Measurements from ENCODE around the gene DPP8. TPM values are rescaled to one million over a fixed set of nuclear protein-coding genes. Genes with fewer than 3 reads are reported as not detected.

The DPP8 gene
- total RNA-seq, 1 experiment from 2014 or later: 34.7 TPM

DNA sequence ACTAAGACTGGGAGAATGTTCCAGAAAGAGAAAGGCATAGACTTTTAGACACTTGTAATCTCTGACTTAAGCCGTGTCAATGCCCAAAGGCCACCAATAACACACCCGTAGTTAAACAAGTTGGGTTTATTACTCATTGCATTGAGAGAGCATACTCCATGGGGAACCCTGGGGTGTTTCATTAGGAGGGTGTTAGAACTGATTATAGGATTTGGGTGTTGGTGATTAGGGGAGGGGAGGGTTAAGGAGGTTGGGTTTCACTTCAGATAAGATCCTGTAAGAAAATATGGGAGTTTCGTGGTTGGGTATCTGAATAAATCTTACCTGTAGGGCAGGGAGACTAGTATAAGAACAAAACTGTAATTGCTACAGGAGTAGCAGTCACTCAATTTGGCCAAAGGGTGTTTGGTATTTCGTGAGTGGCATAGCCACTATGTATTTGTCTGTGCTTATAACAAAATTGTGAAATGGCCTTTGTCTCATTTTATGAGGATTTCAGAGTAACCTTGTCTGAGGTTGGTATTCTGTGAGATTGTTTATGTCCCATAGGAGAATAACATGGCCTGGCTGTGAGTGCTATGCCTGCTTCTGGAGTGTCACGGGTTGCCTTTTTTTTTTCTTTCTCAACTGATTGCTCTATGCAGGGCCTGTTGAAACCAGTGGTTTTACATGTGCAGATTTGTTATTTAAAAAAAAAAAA is 15.7 kb upstream of the DPP8 start:
- H3K27me3 ChIP-seq: no peaks in the 10 kb centered on the region
- H3K4me3 ChIP-seq: no peak overlapping the region
- peaks cover 9% of the 10 kb centered on the region for H3K4me1 ChIP-seq
- H3K27ac ChIP-seq: no peak overlapping the region
- no peak for DNase-seq
- peaks cover 17% of the 10 kb centered on the region for H3K36me3 ChIP-seq
- H3K9me3 ChIP-seq (replicated peaks): no peaks in the 10 kb centered on the region

DNA sequence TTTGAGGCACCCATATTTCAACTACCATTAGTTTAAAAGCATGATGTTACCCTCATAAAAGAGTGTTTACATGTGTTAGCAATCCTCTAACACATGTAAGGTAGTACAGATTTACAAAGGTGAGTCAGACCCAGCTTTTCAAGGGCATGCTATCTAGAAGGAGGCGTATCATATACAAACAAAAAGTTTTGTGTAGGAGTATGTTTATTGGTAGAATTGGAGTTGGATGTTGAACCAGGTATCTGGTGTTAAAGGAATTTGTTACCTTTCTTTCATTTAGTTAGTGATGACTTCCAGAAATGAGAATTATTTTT is 15.2 kb upstream of the DPP8 start:
- Histone ChIP-seq H3K27me3 (no peaks in the 10 kb centered on the region), H3K27ac (no peak overlapping the region), H3K4me3 (no peak overlapping the region), H3K4me1 (peaks cover 9% of the 10 kb centered on the region), H3K36me3 (peaks cover 17% of the 10 kb centered on the region; the same call in 1 of the 2 replicates), H3K9me3 (replicated peaks) (no peaks in the 10 kb centered on the region)
- DNase-seq: no peak

DNA sequence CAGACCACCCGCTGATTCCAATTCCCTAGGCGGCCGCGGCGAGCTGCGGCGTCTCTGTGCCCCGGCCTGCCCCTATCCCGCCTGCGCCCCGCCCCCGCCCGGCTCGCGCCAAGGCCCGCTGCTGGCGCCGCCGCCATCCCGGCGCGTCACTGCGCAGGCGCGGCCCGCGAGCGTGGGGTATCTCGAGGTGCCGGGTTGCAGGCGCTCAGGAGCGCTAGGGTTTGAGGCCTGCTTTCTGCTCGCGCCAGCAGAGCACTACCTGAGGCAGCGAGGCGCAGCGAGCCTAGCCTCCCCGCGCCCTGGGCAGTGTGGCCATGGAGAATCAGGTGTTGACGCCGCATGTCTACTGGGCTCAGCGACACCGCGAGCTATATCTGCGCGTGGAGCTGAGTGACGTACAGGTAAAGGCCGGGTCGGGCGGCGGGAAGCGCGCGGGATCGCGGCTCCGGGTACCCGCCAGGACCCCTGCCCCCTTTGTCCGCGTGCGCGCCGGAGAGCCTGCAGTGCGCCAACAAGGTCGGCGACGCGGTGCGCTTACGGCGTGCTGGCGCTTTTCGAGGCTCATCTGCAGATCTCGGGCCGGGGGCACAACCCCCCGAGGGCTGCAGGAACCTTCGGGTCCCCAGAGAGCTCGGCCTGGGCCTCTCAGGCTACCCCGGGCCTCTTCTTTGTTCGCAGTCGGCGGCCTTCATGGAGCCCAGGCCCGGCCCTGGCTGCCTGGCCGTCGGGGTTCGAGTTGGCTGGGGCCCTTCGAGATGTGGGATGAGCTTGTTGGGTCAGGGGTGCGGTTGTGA is 13.0 kb upstream of the DPP8 start, which contains the start of gene HACD3:
Gene HACD3, plus strand, starts transcription at position 146 of the 794 bp plus-strand sequence. Its CDS starts 169 bp downstream, at position 315.
- H3K9me3 ChIP-seq (replicated peaks): no peaks in the 10 kb centered on the region
- no peaks in the 10 kb centered on the region for H3K27me3 ChIP-seq
- peak within 1 kb of the TSS; percentile 86 for H3K4me3 ChIP-seq
- H3K36me3 ChIP-seq: peaks cover 2% of the 10 kb centered on the region; the same call in 1 of the 2 replicates
- peak within 1 kb of the TSS; percentile 79 for H3K27ac ChIP-seq
- peaks cover 12% of the 10 kb centered on the region for H3K4me1 ChIP-seq
- peak; percentile 92 to 93 for DNase-seq

DNA sequence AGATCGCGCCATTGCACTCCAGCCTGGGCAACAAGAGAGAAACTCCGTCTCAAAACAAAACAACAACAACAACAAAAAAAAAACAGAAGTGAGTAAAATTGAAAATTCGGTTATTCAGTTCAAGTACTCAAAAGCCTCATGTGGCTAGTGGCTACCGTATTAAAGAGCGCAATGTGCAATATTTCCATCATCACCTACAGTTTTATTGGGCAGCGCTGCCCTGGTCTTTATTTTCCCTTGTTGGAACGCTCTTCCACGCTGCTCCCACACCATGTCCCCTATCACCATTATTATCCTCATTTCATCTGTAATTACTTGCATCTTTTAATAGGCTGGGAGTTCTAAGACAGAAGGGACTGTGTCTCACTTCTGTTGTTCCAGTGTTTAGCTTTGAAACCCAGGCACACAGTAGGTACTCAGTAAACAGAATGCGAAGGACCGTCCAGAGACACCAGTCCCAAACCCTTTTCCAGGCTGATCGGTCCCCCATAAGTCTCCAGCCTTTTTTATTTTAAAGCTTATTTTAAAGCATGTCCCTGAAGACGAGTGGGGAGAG is 12.4 kb upstream of the DPP8 start:
- no peaks in the 10 kb centered on the region for H3K9me3 ChIP-seq (replicated peaks)
- DNase-seq: no peak
- H3K4me1 ChIP-seq: peaks cover 19% of the 10 kb centered on the region
- no peaks in the 10 kb centered on the region for H3K27me3 ChIP-seq
- H3K36me3 ChIP-seq: no peaks in the 10 kb centered on the region
- peak overlapping the region; percentile 79; the same call in 1 of the 2 replicates for H3K27ac ChIP-seq
- peak overlapping the region; percentile 86 for H3K4me3 ChIP-seq

DNA sequence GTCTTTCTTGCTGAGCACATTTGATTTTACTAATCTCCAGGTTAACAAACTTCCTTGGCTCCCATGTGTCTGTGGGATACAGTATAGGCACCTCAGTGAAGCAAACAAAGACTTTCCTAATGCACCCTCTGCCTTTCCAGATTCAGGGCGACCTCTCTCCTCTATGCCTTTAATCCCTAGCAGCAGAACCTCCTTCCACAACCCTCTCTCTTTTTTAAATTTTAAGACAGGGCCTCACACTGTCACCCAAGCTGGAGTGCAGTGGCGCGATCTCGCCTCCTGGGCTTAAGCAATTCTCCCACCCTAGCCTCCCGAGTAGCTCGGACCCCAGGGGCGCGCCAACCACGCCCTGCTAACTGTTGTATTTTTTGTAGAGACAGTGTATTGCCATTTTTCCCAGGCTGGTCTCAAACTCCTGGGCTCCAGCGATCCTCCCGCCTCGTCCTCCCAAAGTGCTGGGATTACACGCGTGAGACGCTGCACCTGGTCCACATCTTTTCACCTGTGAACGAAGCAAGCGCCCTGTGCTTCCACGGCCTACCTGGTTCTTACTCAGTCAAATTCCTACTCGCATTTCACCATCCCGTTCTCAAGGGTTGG is 11.1 kb upstream of the DPP8 start:
- Histone ChIP-seq H3K27ac (no peak overlapping the region), H3K4me1 (peaks cover 22% of the 10 kb centered on the region), H3K4me3 (no peak overlapping the region)

DNA sequence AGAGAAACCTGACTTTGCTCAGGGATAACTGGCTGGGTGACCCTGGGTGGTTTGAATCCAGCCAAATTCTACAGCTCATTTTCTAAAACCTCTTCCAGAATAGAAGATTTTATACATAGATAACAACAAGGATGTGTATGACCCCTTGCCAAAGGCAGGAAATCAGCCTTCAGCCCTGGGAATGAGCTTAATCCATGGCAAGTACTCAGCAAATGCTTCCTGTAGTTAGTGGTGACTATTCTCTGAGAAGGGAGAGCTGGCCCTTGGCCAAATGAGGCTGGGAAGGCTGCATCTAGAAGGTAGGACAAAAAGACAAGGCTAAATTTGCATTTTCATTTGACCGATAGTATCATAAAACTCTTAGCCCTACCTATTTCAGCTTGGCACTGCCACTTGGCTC is 8.1 kb upstream of the DPP8 start:
- Histone ChIP-seq H3K4me3 (no peak overlapping the region), H3K27me3 (no peaks in the 10 kb centered on the region), H3K36me3 (no peaks in the 10 kb centered on the region), H3K4me1 (peaks cover 13% of the 10 kb centered on the region), H3K9me3 (replicated peaks) (no peaks in the 10 kb centered on the region), H3K27ac (no peak overlapping the region)
- DNase-seq: peak; percentile 53 to 74

More for the DNA sequence above, 11.1 kb upstream of the DPP8 start:
- Histone ChIP-seq H3K36me3 (no peaks in the 10 kb centered on the region), H3K27me3 (no peaks in the 10 kb centered on the region), H3K9me3 (replicated peaks) (no peaks in the 10 kb centered on the region)
- DNase-seq: no peak

DNA sequence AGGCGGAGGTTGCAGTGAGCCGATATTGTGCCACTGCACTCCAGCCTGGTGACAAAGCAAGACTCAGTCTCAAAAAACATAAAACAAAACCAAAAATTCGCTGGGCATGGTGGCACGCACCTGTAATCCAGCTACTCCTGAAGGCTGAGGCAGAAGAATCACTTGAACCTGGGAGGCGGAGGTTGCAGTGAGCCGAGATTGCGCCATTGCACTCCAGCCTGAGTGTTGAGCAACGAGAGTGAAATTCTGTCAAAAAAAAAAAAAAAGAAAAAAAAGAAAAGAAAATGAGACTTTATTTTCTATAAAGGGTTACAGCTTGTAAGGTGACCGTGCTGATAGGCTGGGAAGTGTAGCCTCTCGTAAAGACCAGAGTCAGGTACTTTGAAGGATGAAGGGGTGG is 6.7 kb upstream of the DPP8 start:
- H3K27ac ChIP-seq: no peak overlapping the region
- peaks cover 13% of the 10 kb centered on the region for H3K4me1 ChIP-seq
- DNase-seq: no peak
- H3K4me3 ChIP-seq: no peak overlapping the region
- H3K27me3 ChIP-seq: no peaks in the 10 kb centered on the region
- H3K36me3 ChIP-seq: no peaks in the 10 kb centered on the region
- H3K9me3 ChIP-seq (replicated peaks): no peaks in the 10 kb centered on the region

DNA sequence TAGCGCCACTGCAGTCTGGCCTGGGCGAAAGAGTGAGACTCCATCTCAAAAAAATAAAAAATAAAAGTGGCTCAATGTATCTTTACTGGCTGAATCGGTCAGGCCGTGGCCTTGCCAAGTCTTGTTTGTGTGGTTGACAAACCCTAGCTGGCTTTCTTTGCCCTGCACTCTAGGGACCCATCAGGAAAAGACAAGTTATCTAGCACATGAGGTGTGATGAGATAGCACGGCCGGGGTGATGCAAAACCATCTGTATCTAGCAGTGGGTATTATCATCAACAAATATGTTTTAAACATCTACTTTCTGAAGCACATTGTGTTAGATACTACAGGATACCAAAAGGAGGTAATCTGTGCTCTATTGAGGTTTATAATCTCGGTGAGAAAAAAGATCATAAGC is 3.9 kb upstream of the DPP8 start:
- DNase-seq: no peak

DNA sequence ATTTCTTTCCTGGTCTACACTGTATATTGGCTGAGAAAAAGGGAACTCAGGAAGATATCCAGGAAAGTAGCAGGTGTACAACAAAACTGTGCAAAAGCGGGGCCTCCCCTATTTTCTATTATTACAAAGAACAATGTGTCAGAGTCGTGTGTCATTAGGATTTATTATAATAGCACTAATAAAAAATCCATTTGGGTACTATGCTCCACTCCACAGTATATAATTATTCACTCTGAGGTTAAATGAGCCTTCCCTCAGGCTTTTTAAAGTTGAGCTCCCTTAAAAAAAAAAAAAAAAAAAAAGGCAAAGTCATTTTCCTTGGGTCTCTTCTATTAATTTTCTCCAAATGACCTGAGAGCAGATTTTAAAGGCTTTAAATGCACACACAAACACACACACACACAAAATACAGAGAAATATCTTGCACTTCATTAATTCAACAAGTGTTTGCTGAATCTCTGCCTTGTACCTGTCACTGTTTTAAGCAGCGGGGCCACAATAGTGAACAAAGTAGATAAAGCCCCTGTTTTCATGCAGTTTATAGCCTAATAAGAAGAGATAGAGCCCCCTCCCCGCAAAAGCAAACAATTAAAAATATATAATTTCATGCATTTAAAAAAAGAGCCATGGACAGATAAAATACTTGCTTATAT is 1.3 kb upstream of the DPP8 start:
- no peaks in the 10 kb centered on the region for H3K9me3 ChIP-seq (replicated peaks)
- no peak for DNase-seq
- H3K36me3 ChIP-seq: peaks cover 5% of the 10 kb centered on the region; the same call in 1 of the 2 replicates

More for the DNA sequence above, 3.9 kb upstream of the DPP8 start:
- Histone ChIP-seq H3K4me3 (no peak overlapping the region), H3K9me3 (replicated peaks) (no peaks in the 10 kb centered on the region), H3K4me1 (peaks cover 13% of the 10 kb centered on the region), H3K27me3 (no peaks in the 10 kb centered on the region), H3K27ac (no peak overlapping the region), H3K36me3 (no peaks in the 10 kb centered on the region)

DNA sequence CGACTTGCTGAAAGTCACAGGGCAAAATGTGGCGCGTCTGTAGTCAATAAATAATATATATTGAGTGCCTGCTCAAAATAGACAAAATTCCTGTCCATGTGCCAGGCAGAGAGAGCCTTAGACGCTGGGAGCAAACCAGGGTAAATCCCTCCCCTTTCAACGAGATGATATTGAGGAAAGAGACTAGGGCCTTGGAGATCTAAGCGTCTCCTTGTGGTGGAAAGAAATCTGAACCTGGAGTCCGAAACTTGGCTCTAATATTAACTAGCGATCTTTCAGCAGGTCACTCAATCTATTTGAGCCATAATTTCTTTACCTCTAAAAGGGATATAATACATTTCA is 348 bp upstream of the DPP8 start:
- H3K4me3 ChIP-seq: peak overlapping the region; percentile 93
- DNase-seq: no peak
- peaks cover 7% of the 10 kb centered on the region; the same call in 1 of the 2 replicates for H3K36me3 ChIP-seq
- H3K27ac ChIP-seq: peak overlapping the region; percentile 81; the same call in 1 of the 2 replicates
- H3K27me3 ChIP-seq: no peaks in the 10 kb centered on the region
- no peaks in the 10 kb centered on the region for H3K9me3 ChIP-seq (replicated peaks)
- H3K4me1 ChIP-seq: no peaks in the 10 kb centered on the region

More for the DNA sequence above, 1.3 kb upstream of the DPP8 start:
- Histone ChIP-seq H3K4me3 (no peak overlapping the region), H3K27me3 (no peaks in the 10 kb centered on the region), H3K27ac (no peak overlapping the region), H3K4me1 (no peaks in the 10 kb centered on the region)

DNA sequence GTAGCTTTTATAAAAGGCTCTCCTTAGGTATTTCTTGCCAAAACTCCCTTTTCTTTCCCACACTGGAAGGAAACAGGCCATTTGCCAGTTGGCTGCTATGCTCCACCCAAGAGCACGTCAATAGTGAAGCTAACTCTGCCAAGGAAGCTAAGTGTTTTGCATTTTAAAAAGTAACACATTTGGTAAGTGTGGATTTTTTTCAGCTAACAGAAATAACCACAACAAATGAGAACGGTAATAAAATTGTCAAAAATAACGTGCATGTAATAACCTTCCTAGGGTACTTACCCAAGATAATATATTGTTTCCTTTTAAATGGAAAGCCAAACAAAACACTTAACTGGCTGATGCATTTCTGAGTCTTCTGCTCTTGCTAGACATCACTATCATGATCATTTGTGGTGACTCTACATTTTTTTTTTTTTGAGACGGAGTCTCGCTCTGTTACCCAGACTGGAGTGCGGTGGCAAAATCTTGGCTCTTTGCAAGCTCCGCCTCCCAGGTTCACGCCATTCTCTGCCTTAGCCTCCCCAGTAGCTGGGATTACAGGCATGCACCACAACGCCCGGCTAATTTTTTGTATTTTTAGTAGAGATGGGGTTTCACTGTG is 4.6 kb downstream of the DPP8 start:
- DNase-seq: no peak
- peaks cover 41% of the 10 kb centered on the region for H3K36me3 ChIP-seq
- H3K4me1 ChIP-seq: peaks cover 7% of the 10 kb centered on the region; the same call in 1 of the 2 replicates
- no peak overlapping the region for H3K4me3 ChIP-seq
- H3K27me3 ChIP-seq: no peaks in the 10 kb centered on the region
- H3K9me3 ChIP-seq (replicated peaks): no peaks in the 10 kb centered on the region
- no peak overlapping the region for H3K27ac ChIP-seq

DNA sequence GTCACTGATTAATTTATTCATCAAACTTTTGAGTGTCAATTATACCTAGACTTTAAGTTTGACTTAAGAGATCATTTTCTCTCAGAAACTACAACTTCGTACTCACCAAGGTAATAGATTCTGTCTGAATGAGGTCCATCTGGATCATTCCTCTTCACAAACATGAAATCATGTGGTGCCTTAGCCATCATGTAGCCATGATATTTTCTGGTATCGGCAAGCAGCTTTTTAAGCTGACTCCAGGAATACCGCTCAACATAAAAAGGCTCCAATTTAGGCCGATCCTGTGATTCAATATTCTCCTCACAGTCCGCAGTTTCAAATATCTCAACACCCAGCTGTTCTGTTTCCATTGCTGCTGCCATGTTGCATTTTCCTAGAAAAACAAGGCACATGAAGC is 5.3 kb downstream of the DPP8 start:
- Histone ChIP-seq H3K27ac (no peak overlapping the region), H3K27me3 (no peaks in the 10 kb centered on the region), H3K4me1 (peaks cover 7% of the 10 kb centered on the region; the same call in 1 of the 2 replicates), H3K36me3 (peaks cover 44% of the 10 kb centered on the region), H3K4me3 (no peak overlapping the region), H3K9me3 (replicated peaks) (no peaks in the 10 kb centered on the region)
- DNase-seq: no peak

DNA sequence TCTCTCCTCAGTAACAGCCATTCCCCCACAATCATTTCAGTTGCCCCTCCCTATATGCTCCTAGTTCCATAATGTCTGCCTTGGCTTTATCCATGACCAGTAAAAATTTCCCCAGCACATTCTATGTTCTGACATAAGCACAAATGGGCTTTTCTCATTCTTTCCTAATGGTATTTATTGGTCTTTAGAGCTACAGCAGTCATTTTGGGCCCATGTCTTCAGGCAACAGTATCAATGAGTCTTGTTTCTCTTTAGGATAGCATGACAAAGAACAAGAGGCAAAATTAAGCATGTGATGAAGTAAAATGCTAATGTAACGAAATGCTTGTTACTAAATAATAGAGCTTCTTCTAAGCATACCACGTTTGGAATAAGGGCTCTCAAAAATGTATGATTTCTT is 8.2 kb downstream of the DPP8 start:
- Histone ChIP-seq H3K36me3 (peaks cover 69% of the 10 kb centered on the region), H3K27me3 (no peaks in the 10 kb centered on the region), H3K4me3 (no peak overlapping the region), H3K4me1 (peaks cover 7% of the 10 kb centered on the region; the same call in 1 of the 2 replicates), H3K9me3 (replicated peaks) (no peaks in the 10 kb centered on the region), H3K27ac (no peak overlapping the region)
- no peak for DNase-seq

DNA sequence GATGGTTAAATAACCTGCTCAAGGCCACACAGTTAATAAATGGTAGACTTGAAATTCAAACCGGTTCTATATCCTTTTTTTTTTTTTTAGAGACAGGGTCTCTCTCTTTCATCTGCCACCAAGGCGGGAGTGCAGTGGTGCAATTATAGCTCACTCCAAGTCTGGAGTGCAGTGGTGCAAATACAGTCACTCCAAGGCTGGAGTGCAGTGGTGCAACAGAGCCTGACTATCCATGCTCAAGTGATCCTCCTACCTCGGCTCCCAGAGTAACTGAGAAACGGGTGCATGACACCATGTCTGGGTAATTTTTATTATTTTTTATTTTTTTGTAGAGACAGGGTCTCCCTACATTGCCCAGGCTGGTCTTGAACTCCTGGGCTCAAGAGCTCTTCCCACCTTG is 23.4 kb downstream of the DPP8 start:
- no peak for DNase-seq
- H3K9me3 ChIP-seq (replicated peaks): no peaks in the 10 kb centered on the region
- H3K27me3 ChIP-seq: no peaks in the 10 kb centered on the region
- peaks cover 65% of the 10 kb centered on the region for H3K36me3 ChIP-seq
- H3K4me1 ChIP-seq: no peaks in the 10 kb centered on the region
- H3K27ac ChIP-seq: no peak overlapping the region
- no peak overlapping the region for H3K4me3 ChIP-seq

Measured in SJCRH30 (cell line).